Umbilical cord (tissue), 2 donors: ENCODE results near the gene C14orf119. TPM values are rescaled to one million over a fixed set of nuclear protein-coding genes. Genes with fewer than 3 reads are reported as not detected.

Experiments
- DNase-seq: peaks from one replicate; pipeline ENCODE4 v3.0.0-alpha.2; 2015; ENCODE audit warnings: low spot score
- total RNA-seq: library from RNA; depleted of rRNA; stranded (reverse); fragments of >200 nt; gene quantifications from one replicate; pipeline ENCODE4 v1.2.3, GENCODE V29; 2014; ENCODE audit warnings: low replicate concordance; ENCODE audit not compliant: insufficient read depth

C14orf119 gene
- total RNA-seq, 1 donor from 2014 or later = 15.4 TPM

GRCh38 chr14:23109769-23110168 is 14.5 kb downstream of the C14orf119 start:
- no peak for DNase-seq

GRCh38 chr14:23110579-23111365 is 15.5 kb downstream of the C14orf119 start:
- DNase-seq = no peak

GRCh38 chr14:23112359-23113178 is 17.3 kb downstream of the C14orf119 start:
- DNase-seq = no peak

- DNase-seq = peak; percentile 26
These were observed 18.3 kb downstream of the C14orf119 start for GRCh38 chr14:23113431-23114119.

- no peak for DNase-seq
These were observed 18.8 kb downstream of the C14orf119 start for GRCh38 chr14:23114120-23114458.

GRCh38 chr14:23114669-23115038 is 19.3 kb downstream of the C14orf119 start:
- no peak for DNase-seq

- peak; percentile 49 for DNase-seq
These were observed 19.9 kb downstream of the C14orf119 start for GRCh38 chr14:23115039-23115731.

GRCh38 chr14:23115918-23116317 is 20.6 kb downstream of the C14orf119 start:
- DNase-seq = no peak

GRCh38 chr14:23117371-23118020 is 22.2 kb downstream of the C14orf119 start:
- DNase-seq = no peak

GRCh38 chr14:23118506-23119362 is 23.4 kb downstream of the C14orf119 start, which contains the start of gene CEBPE:
TSS of gene CEBPE (minus strand) at chr14:23119255. CDS start at chr14:23119091, 164 bp downstream.
- DNase-seq = no peak

GRCh38 chr14:23119363-23120327 is 24.3 kb downstream of the C14orf119 start:
- no peak for DNase-seq

- peak; percentile 92 for DNase-seq
These were observed 25.4 kb downstream of the C14orf119 start for GRCh38 chr14:23120541-23121251.

GRCh38 chr14:23121361-23121771 is 26.1 kb downstream of the C14orf119 start:
- peak; percentile 75 for DNase-seq

- DNase-seq = no peak
These were observed 26.8 kb downstream of the C14orf119 start for GRCh38 chr14:23122086-23122485.

- no peak for DNase-seq
These were observed 28.1 kb downstream of the C14orf119 start for GRCh38 chr14:23123419-23123818.

GRCh38 chr14:23124337-23124954 is 29.1 kb downstream of the C14orf119 start:
- no peak for DNase-seq

GRCh38 chr14:23125011-23125410 is 29.7 kb downstream of the C14orf119 start:
- no peak for DNase-seq
